Measurements from ENCODE around the gene GTPBP8. TPM values are rescaled to one million over a fixed set of nuclear protein-coding genes. Genes with fewer than 3 reads are reported as not detected.

The GTPBP8 gene
- total RNA-seq, 1 experiment from 2014 or later, result 16.4 TPM

- Histone ChIP-seq H3K9ac (ENCODE audit: low read length) (no peak overlapping the region), H3K27ac (ENCODE audit: low read depth, low read length) (no peak overlapping the region), H3K4me1 (ENCODE audit: control insufficient read depth in 1 of 2, insufficient read depth in 2 of 2, low read length in 2 of 2) (no peaks in the 10 kb centered on the region), H3K36me3 (ENCODE audit: control insufficient read depth in 1 of 2, insufficient read depth in 2 of 2, low read length in 2 of 2) (peaks cover 45 to 54% of the 10 kb centered on the region in 2 experiments), H3K79me2 (ENCODE audit: insufficient read depth, low read length) (peaks cover 50% of the 10 kb centered on the region), H3K4me3 (replicated peaks in 1 of 2; ENCODE audit: low read depth in 1 of 2, low read length in 2 of 2) (no peak overlapping the region), H3K9me3 (ENCODE audit: control insufficient read depth in 1 of 2, insufficient read depth in 1 of 2, low read depth in 1 of 2, low read length in 2 of 2) (no peaks in the 10 kb centered on the region), H3K4me2 (ENCODE audit: low read length) (no peak overlapping the region), H3K27me3 (ENCODE audit: insufficient read depth, low read length) (no peaks in the 10 kb centered on the region), H3K9me2 (ENCODE audit: insufficient read depth) (no peaks in the 10 kb centered on the region), H2AFZ (ENCODE audit: low read depth, low read length, poor library complexity, severe bottlenecking) (no peak overlapping the region), H4K20me1 (ENCODE audit: insufficient read depth) (no peaks in the 10 kb centered on the region)
- ChIA-PET POLR2A (interaction anchor here (0.9 to 1.1 kb wide), 2 partner anchors 11 to 18 kb away, joined by 3 to 5 read pairs; partner anchors contain the start of gene GTPBP8), RAD21 (ENCODE audit: low non-redundant PET in 1 of 2, low total read pairs in 2 of 2, uncharacterized antibody in 2 of 2, unreplicated experiment in 2 of 2) (interaction anchor here in 1 of 2 experiments (0.5 kb wide), 1 partner anchor 11 kb away, joined by 4 read pairs; a partner anchor contains a TSS), CTCF (interaction anchor here (1.6 kb wide), 1 partner anchor 274 kb away, joined by 3 read pairs; no protein-coding TSS in a partner anchor)
- ATAC-seq (no peak), DNase-seq (ENCODE audit: low read depth, low spot score) (no peak)
- TF ChIP-seq, protein P1, sequence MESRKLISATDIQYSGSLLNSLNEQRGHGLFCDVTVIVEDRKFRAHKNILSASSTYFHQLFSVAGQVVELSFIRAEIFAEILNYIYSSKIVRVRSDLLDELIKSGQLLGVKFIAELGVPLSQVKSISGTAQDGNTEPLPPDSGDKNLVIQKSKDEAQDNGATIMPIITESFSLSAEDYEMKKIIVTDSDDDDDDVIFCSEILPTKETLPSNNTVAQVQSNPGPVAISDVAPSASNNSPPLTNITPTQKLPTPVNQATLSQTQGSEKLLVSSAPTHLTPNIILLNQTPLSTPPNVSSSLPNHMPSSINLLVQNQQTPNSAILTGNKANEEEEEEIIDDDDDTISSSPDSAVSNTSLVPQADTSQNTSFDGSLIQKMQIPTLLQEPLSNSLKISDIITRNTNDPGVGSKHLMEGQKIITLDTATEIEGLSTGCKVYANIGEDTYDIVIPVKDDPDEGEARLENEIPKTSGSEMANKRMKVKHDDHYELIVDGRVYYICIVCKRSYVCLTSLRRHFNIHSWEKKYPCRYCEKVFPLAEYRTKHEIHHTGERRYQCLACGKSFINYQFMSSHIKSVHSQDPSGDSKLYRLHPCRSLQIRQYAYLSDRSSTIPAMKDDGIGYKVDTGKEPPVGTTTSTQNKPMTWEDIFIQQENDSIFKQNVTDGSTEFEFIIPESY (IDR thresholded peaks at IDR 0.05; ENCODE audit: extremely low read depth, insufficient replicate concordance, low read length), result no peak
- no peak for TF ChIP-seq FOSL1 (IDR thresholded peaks at IDR 0.05; ENCODE audit: low read depth)
- TF ChIP-seq YY1 (IDR thresholded peaks at IDR 0.05; ENCODE audit: extremely low read depth, insufficient replicate concordance, low read depth, low read length), result no peak
- TF ChIP-seq, protein P2, sequence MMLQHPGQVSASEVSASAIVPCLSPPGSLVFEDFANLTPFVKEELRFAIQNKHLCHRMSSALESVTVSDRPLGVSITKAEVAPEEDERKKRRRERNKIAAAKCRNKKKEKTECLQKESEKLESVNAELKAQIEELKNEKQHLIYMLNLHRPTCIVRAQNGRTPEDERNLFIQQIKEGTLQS (IDR thresholded peaks at IDR 0.05), result no peak
- TF ChIP-seq, protein P3, sequence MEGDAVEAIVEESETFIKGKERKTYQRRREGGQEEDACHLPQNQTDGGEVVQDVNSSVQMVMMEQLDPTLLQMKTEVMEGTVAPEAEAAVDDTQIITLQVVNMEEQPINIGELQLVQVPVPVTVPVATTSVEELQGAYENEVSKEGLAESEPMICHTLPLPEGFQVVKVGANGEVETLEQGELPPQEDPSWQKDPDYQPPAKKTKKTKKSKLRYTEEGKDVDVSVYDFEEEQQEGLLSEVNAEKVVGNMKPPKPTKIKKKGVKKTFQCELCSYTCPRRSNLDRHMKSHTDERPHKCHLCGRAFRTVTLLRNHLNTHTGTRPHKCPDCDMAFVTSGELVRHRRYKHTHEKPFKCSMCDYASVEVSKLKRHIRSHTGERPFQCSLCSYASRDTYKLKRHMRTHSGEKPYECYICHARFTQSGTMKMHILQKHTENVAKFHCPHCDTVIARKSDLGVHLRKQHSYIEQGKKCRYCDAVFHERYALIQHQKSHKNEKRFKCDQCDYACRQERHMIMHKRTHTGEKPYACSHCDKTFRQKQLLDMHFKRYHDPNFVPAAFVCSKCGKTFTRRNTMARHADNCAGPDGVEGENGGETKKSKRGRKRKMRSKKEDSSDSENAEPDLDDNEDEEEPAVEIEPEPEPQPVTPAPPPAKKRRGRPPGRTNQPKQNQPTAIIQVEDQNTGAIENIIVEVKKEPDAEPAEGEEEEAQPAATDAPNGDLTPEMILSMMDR (IDR thresholded peaks at IDR 0.05 in 2 of 3, conservative IDR thresholded peaks at IDR 0.05 in 1 of 3; ENCODE audit: borderline replicate concordance in 1 of 3, insufficient read depth in 1 of 3, low read depth in 2 of 3, low read length in 2 of 3), result no peak
- TF ChIP-seq REST (IDR thresholded peaks at IDR 0.05; ENCODE audit: low read depth), result no peak
- no peak for TF ChIP-seq RAD21 (IDR thresholded peaks at IDR 0.05; ENCODE audit: low read depth)
- TF ChIP-seq EGR1 (IDR thresholded peaks at IDR 0.05; ENCODE audit: low read depth), result no peak
- TF ChIP-seq, protein P4, sequence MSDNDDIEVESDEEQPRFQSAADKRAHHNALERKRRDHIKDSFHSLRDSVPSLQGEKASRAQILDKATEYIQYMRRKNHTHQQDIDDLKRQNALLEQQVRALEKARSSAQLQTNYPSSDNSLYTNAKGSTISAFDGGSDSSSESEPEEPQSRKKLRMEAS (IDR thresholded peaks at IDR 0.05), result no peak
- TF ChIP-seq POLR2AphosphoS5 (IDR thresholded peaks at IDR 0.05; ENCODE audit: low read depth, low read length), result no peak
- TF ChIP-seq SP1 (IDR thresholded peaks at IDR 0.05; ENCODE audit: low read depth), result no peak
- TF ChIP-seq POLR2A (IDR thresholded peaks at IDR 0.05; ENCODE audit: borderline replicate concordance, extremely low read depth, insufficient read depth, insufficient read length), result no peak
- no peak for TF ChIP-seq CEBPB (IDR thresholded peaks at IDR 0.05; ENCODE audit: low read depth)
- no peak for TF ChIP-seq ZNF274 (IDR thresholded peaks at IDR 0.05; ENCODE audit: low read depth, low read length)
- no peak for TF ChIP-seq EZH2 (IDR thresholded peaks at IDR 0.05)
- no peak for TF ChIP-seq EZH2phosphoT487 (IDR thresholded peaks at IDR 0.05; ENCODE audit: borderline replicate concordance)
- no peak for TF ChIP-seq ZFX (IDR thresholded peaks at IDR 0.05)
- no peak for TF ChIP-seq SRF (IDR thresholded peaks at IDR 0.05; ENCODE audit: low read depth)
- TF ChIP-seq CBX3 (IDR thresholded peaks at IDR 0.05; ENCODE audit: low read depth), result no peak
- no TSS peak for BruUV-seq (replicated peaks)
- intact Hi-C loops (cut with micrococcal nuclease), result no loop called here
Observed at GRCh38 chr3:113008117-113008516, 17.3 kb downstream of the GTPBP8 start.

Data from HCT116 (cell line).